Measurements from ENCODE around the gene PPIL4.

The PPIL4 gene
- 51.4 to 86.2 reads per million in 2 donors for total RNA-seq

DNA sequence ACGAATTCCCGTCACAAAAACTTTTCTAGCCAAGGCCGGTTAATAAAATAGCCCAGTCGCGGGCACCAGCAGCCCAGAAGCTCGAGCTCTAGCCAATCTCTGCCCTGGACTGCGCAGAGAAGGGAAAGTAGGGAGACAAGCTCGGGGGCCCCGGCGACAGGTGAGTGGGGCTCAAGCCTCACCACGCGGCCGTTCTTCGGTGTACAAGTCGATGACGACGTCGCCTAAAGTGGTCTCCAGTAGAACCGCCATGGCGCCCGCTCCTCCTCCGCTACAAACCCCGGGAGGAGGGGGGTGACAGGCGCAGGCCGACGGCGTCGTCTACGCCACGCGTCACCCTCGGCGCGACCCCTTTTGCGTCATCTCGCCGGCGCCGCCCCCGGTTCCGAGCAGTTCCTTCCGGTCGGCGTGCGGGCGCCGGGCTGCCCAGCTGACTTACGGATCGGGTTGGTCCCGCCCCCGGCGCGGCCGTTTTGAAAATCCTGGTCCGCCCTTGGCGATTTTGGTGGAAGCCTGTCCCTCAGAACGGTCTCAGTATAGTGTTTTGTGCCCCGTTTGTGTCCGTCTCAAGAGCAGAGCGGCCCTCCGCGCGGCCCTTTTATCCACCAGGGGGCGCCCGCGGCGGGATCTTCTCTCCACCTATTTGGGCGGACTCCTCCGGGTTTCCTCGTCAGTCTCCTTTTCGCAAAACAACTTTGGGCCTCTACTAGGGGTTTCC, at the start of gene PPIL4:
PPIL4 (minus strand) TSS at position 290 of the 718 bp plus-strand sequence; CDS start at position 252, 38 bp downstream.
- peak; percentile 97 for DNase-seq

- DNase-seq: no peak
These were observed 47.6 kb upstream of the PPIL4 start for GRCh38 chr6:149593408-149593807.

GRCh38 chr6:149592983-149593382, 47.1 kb upstream of the PPIL4 start:
- no peak for DNase-seq

DNA sequence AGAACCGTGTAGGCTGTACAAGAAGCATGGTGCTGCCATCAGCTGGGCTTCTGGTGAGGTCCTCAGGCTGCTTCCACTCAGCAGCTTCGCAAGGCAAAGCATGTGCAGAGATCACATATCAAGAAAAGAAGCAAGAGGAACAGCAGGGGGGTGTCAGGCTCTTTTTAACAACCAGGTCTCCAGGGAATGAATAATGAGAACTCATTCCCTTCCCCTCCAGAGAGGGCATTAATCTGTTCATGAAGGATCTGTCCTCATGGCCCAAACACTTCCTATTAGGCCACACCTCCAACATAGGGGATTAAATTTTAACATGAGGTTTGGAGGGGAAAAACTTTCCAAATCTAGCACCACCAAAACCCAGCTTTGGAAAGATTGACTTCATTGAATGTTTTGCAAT, 40.3 kb upstream of the PPIL4 start:
- no peak for DNase-seq

DNA sequence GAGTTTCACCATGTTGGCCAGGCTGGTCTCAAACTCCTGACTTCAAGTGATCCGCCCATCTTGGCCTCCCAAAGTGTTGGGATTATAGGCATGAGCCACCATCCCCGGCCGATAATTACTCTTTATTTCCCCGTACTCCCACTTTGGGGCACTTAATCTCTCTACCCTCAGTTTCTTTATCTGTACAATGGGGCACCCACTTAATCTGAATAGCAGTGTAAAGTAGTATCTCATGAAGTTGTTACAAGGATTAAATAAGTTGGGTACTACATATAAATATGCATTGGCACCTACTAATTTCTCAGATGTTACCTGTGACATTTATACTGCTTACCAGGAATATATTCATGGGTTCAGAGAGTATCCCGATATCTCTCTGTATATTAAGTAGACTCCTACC, 35.5 kb upstream of the PPIL4 start:
- no peak for DNase-seq

DNA sequence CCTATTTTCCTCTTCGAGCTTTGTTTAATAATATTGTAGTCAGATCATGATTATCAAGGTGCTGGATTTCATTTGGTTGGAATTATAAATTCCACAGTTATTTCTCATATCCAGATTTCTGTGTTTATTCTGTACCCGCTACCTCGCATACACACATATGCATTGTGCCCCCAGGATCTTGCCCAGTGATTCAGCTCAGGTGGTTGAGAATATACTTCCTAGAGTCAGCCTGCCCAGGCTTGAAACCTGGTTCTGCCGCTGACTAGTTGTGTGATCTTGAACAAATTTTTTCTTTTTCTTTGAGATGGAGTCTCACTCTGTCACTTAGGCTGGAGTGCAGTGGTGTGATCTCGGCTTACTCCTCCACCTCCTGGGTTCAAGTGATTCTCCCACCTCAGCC, 35.0 kb upstream of the PPIL4 start:
- DNase-seq: no peak

GRCh38 chr6:149567945-149568585, 22.2 kb upstream of the PPIL4 start:
- DNase-seq: no peak

DNA sequence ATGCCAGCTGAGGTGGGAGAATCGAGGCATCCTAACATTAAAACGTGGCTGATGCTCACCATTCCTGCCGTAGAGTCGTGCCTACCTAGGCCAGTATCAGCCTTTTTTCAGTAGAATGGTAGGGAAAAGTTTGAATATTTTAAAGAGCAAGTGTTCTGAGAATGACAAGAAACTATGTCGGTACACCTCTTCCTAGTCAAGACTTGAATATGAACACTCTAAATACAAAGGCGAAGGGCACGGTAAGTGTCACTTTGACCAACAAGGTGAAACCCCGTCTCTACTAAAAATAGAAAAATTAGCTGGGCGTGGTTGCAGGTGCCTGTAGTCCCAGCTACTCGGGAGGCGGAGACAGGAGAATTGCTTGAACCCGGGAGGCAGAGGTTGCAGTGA, 21.3 kb upstream of the PPIL4 start:
- DNase-seq: no peak

DNA sequence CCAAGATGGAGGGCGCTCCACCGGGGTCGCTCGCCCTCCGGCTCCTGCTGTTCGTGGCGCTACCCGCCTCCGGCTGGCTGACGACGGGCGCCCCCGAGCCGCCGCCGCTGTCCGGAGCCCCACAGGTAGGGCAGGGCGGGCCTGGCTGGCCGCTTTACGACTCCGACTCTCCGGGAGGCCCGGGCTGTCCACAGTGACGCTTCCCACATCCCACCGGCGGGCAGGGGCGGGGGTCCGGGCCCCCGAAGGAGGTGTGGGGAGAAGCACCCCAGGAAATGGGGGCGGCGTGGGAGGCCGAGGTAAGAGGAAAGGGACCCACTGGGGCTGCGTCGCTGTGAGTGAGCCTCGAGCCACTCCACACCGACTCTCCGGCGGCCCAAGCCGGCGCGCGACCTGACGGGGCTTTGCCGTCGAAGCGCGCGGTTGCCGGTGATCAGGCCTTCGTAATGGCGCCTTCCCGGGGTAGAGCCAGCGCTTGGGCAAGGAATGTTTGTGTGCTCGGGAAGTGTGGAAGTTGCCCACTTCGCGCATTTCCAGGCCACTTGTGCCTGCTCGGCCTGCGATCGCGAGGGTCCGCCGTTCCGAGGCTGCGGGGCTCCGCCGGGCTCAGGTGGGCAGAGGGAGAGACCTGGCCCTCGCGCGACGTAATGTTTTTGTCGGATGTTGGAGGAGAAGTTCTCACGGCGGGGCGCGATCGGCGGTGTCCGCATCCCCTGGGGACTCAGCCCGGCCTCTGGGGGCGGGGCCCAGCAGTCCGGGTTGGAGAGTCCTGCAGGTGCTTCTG, 20.8 kb upstream of the PPIL4 start:
- peak; percentile 38 for DNase-seq

- peak; percentile 91 for DNase-seq
These were observed 19.9 kb upstream of the PPIL4 start, which contains the start of gene GINM1 for GRCh38 chr6:149565527-149566409. GINM1 (plus strand) TSS chr6:149566375; CDS start chr6:149566415, 40 bp downstream.

DNA sequence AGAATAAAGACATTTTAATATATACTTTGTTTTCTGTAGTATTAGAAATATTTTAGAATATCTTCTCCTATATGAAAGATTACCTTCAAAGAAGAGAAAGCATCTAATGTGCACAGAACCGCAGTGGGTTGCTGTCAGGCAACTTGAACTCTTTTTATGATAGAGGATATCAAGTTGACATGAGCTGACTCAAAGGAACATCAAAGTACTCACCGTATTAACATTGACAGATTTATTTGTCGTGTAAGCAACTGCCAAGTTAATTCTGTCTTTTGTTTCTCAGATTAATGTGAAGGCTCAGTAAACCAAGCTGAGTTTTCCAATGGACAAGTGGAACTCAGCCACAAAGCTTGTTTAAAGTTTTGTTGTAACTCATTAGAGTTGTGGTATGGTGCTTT, 18.1 kb upstream of the PPIL4 start:
- DNase-seq: no peak

- DNase-seq: no peak
These were observed 17.5 kb upstream of the PPIL4 start for GRCh38 chr6:149563203-149563927.

DNA sequence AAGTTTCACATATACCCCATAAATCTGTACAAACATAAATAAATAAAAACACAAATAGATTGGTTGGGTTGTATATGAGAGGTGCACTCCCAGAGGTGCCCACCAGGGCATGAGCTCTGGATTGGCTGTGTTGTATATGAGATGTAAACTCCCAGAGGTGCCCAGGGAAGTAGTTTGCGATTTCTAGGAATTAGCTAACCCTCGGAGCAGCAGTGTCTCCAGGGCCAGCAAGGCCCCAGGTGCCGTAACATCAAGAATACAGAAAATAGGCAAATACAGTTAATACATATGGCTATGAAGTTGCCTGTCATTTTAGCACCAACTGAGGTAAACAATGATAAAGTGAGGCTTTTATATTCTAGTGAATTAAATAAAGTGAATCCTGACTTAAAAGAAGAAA, 14.9 kb upstream of the PPIL4 start:
- no peak for DNase-seq

- DNase-seq: no peak
These were observed 13.5 kb upstream of the PPIL4 start for GRCh38 chr6:149559389-149559788.

- DNase-seq: no peak
These were observed 12.2 kb upstream of the PPIL4 start for GRCh38 chr6:149558029-149558428.

DNA sequence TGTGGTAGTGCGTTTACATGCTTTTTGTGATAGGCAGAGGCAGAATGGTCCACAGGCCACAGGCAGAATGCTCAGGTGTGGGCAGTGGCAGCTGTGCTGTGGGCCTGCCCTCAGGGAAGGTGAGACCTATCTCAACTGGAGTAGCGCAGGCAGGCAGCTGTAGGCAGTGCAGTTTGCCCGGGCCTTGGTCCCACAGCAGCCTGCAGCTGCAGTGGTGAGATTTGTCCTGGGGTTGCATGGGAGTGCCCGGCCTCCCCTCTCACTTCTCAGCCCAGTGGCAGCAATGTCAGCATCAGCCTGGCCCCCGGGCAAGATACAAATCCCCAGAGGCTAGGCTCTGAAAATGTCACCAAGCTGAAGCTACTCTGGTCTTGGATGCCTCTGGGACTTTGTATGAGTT, 6.1 kb upstream of the PPIL4 start:
- DNase-seq: no peak

DNA sequence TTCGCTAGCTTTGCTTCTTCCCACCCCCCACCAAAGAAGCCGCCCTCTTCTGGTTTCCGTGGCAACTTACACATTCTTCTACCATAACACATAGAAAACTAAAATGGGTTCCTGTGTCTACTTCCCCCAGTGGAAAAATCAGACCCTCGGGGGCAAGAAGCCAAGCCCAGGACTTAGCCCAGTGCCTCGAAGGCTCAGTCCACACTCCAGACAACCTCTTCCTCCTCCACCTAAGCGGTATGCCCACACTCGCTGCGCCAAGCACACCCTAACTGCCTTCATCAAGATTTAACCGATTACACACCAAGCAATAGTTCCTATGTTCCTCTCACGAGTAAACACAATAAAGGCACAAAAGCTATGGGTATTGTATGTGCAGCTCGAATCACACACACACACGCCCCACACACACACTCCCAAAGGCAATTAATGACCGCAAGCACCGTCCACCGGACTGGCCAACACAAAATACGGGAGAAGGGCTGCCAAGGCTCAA, 537 bp downstream of the PPIL4 start:
- DNase-seq: peak; percentile 50

DNA sequence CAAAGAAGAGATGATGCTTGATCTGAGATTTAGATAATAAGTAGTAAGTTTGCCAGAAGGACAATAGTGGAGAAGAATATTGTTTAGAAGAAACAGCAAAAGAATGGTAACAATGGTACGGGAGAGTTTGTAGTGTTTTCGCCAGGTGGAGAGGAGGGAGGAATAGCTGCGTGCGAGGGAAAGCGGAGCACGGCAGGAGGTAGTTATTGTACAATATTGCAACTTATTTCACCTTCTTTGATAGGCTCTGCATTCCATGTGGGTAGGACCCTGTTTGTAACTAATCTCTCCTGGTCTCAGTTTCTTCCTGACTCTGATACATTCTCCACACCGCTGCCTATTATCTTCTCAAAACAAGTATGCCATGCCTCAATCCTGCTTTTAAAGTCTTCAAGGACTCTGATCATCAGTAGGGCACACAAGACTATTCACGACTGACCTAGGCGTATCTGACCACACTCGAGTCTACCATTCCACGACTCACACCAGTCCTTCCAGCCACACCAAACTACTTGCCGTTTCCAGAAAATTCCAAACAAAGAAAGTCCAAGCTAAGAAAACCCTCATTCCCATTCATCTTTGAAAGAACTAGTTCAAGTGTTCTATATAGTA, 1.1 kb downstream of the PPIL4 start:
- DNase-seq: no peak

DNA sequence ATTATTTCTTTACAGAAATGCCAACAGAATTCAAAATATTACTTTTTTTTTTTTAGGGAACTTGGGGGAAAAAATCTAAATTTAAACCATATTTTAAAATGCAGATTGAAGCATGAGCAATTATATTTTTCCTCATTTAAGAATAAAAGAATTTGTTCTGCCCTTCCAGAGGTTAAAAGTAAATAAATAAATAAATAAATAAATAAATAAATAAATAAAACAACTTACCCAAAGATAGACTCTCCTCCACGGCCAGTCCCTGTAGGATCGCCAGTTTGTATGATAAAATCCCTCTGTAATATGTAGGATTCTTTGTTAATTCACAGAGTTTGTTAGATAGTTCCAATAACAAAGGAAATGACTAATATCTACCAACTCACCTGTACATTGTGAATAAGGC, 4.7 kb downstream of the PPIL4 start:
- no peak for DNase-seq

DNA sequence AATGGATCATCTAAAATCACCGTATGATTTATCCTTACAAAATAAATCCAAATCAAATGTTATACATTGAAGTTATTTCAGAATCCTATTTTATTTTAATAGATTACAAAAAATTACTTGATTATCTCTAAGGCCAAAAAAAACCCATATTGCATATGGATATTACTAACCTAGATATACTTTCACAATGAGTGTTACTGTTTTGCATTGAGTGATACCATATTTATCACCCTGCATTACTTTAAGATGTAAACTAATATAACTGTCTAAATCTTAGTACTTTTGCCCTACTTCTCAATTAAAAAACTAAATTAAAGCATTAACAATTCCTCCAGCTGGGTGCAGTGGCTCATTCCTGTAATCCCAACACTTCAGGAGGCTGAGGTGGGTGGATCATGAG, 11.1 kb downstream of the PPIL4 start:
- DNase-seq: no peak

- no peak for DNase-seq
These were observed 16.2 kb downstream of the PPIL4 start for GRCh38 chr6:149529650-149530049.
